Left ventricle myocardium inferior (tissue), 1 donor: ENCODE results near the gene SLC8A1. TPM values are rescaled to one million over a fixed set of nuclear protein-coding genes. Genes with fewer than 3 reads are reported as not detected.

Source experiments
- DNase-seq: peaks from one replicate; pipeline ENCODE4 v3.0.0-alpha.2; 2020
- H3K27ac ChIP-seq: fragments of 200-600 bp; replicated peaks from 2 replicates; pipeline ENCODE4 v1.8.0; 2021
- H3K27me3 ChIP-seq: fragments of 200-600 bp; 2 replicates; pipeline ENCODE4 v1.8.0; 2021; ENCODE audit warnings: low read depth
- H3K36me3 ChIP-seq: fragments of 200-600 bp; 2 replicates; pipeline ENCODE4 v1.8.0; 2021
- H3K4me1 ChIP-seq: fragments of 200-600 bp; 2 replicates; pipeline ENCODE4 v1.8.0; 2021
- H3K4me3 ChIP-seq: fragments of 200-600 bp; 2 replicates; pipeline ENCODE4 v1.8.0; 2021; ENCODE audit warnings: mild to moderate bottlenecking, moderate library complexity
- H3K9me3 ChIP-seq: fragments of 200-600 bp; replicated peaks from 2 replicates; pipeline ENCODE4 v1.8.0; 2021
- intact Hi-C: fragments of 100-400 bp; cut with micrococcal nuclease; formaldehyde crosslinking; loops from one replicate; pipeline ENCODE4 v1.11.0; 2022
- total RNA-seq: library from RNA; stranded (reverse); fragmentation: NEBNext Ultra II Directional; extraction: Animal tissue kit (Norgen Biotek cat#: 25700); gene quantifications from one replicate; pipeline ENCODE4 v1.2.1, GENCODE V29; 2021
- TF ChIP-seq, protein P1 (sequence below): fragments of 200-600 bp; IDR thresholded peaks from 2 replicates; pipeline ENCODE4 v1.8.0; 2021; ENCODE audit warnings: antibody characterized with exemption, mild to moderate bottlenecking, borderline replicate concordance
- donor health status: DM: no; HTN: yes; CAD: no; lungs with severe emphysema.

Gene SLC8A1
- total RNA-seq, 1 donor from 2014 or later, result 990 TPM

DNA sequence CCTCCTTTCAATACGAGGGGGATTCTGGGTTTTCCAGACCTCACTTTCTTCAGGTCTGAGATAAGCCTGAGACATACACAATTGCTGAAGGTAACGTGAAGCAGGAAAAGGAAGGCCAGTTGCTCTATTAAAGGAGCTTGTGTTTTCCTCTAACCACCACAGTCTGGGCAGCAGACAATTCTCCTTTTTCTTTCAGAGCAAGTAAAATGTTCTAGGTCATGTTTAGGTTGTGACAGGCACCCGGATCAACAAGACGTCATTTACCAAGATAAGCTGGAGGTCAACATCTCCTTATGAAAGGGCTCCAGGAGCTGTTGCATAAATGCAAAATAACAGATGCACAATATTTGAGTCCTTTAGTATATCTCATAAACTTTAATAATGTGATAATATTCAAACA is 148.1 kb downstream of the SLC8A1 start:
- Histone ChIP-seq H3K9me3 (no peaks in the 10 kb centered on the region), H3K36me3 (no peaks in the 10 kb centered on the region), H3K27ac (peak overlapping the region; percentile 35), H3K4me1 (peaks cover 64% of the 10 kb centered on the region), H3K4me3 (no peak overlapping the region), H3K27me3 (no peaks in the 10 kb centered on the region)
- no peak for DNase-seq
- intact Hi-C loops, result no loop called here
- TF ChIP-seq, protein P1, sequence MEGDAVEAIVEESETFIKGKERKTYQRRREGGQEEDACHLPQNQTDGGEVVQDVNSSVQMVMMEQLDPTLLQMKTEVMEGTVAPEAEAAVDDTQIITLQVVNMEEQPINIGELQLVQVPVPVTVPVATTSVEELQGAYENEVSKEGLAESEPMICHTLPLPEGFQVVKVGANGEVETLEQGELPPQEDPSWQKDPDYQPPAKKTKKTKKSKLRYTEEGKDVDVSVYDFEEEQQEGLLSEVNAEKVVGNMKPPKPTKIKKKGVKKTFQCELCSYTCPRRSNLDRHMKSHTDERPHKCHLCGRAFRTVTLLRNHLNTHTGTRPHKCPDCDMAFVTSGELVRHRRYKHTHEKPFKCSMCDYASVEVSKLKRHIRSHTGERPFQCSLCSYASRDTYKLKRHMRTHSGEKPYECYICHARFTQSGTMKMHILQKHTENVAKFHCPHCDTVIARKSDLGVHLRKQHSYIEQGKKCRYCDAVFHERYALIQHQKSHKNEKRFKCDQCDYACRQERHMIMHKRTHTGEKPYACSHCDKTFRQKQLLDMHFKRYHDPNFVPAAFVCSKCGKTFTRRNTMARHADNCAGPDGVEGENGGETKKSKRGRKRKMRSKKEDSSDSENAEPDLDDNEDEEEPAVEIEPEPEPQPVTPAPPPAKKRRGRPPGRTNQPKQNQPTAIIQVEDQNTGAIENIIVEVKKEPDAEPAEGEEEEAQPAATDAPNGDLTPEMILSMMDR, result no peak

DNA sequence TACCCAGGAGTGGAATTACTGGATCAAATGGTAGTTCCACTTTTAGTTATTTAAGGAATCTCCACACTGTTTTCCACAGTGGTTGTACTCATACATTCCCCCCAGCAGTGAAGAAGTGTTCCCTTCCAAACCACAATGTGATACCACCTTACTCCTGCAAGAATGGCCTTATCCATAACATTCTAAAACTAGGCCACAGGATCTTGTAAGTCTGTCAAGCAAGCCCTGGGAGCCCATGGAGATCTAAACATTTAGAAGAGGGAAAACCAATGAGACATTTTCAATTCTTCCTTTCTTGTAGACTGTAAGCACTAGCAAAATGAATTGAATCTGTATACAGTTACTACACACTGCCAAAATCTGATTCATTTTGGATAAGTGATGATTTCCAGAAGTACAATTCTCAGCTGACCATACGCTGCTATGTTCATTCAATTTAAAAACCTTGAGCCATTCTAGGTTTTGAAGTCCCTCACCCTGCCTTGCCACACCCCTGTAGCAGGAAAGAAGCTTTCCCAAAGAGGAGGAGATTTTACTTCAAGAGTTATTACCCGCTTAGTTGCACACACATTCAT is 149.1 kb downstream of the SLC8A1 start:
- TF ChIP-seq, protein P1, result no peak
- intact Hi-C loops, result no loop called here
- H3K27me3 ChIP-seq, result no peaks in the 10 kb centered on the region
- H3K27ac ChIP-seq, result no peak overlapping the region
- DNase-seq, result no peak
- H3K4me1 ChIP-seq, result peaks cover 56% of the 10 kb centered on the region
- H3K4me3 ChIP-seq, result no peak overlapping the region
- no peaks in the 10 kb centered on the region for H3K36me3 ChIP-seq
- no peaks in the 10 kb centered on the region for H3K9me3 ChIP-seq

DNA sequence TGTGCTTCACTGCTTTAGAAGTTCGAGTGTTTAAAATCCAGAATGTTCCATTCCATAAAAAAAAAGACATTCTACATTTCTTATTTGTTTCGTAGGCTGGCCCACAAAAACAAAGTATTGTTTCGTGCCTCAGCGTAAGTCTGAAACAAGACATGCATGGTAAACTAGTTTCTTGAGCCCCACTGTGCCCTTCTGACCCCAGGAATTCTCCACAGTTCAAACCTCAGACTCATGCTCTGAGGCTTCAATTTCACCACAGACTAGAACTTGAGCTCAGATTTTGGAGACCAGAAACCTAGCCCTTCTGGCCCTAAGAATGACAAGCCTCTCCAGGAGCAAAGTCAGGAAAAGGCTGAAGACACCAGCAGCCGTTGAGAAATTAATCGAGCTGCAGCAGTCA is 151.5 kb downstream of the SLC8A1 start:
- Histone ChIP-seq H3K4me3 (no peak overlapping the region), H3K9me3 (no peaks in the 10 kb centered on the region), H3K36me3 (no peaks in the 10 kb centered on the region), H3K27ac (peak overlapping the region; percentile 25), H3K4me1 (peaks cover 32% of the 10 kb centered on the region), H3K27me3 (no peaks in the 10 kb centered on the region)
- no peak for DNase-seq
- TF ChIP-seq, protein P1, result no peak
- intact Hi-C loops, result no loop called here

DNA sequence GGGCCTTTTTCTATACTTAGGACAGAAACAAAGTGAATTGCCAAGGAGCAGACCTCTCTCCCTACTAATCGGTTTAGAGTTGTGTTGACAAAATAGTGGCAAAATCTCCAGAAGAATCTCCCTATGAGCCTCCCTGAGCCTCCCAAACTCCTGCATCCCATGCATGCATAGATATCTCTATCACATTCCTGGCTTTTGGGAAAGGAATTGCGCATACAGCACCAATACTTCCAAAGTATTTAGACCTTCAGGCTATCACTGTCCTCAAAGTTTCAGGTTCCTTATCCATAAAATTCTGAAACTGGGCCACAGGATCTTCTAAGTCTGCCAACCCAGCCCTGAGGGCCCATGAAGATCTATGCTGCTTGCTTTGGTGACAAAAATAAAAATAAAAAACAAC is 152.1 kb downstream of the SLC8A1 start:
- H3K27me3 ChIP-seq, result no peaks in the 10 kb centered on the region
- no peak overlapping the region for H3K4me3 ChIP-seq
- DNase-seq, result no peak
- no peaks in the 10 kb centered on the region for H3K36me3 ChIP-seq
- H3K9me3 ChIP-seq, result no peaks in the 10 kb centered on the region
- TF ChIP-seq, protein P1, result no peak
- peaks cover 25% of the 10 kb centered on the region for H3K4me1 ChIP-seq
- no peak overlapping the region for H3K27ac ChIP-seq
- intact Hi-C loops, result no loop called here

DNA sequence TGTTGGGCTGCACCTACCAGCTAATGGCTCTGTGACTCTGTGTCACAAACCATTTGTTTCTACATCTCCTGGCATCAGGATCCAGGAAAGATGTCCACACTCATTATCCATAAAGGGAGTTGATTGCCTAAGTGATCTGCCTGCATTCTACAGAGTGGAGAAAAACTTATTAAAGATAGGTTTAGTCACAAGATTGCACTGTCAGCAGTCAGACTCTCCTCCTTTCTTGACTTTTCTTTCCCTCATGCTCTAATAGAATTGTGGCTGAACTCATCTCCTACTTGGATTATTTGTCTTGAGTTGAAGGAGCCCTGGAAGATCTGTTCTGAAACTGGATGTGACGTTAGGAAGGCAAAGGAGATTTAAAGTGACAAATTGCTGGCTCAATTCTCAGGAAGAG is 152.7 kb downstream of the SLC8A1 start:
- Histone ChIP-seq H3K36me3 (no peaks in the 10 kb centered on the region), H3K4me3 (no peak overlapping the region), H3K27ac (no peak overlapping the region), H3K9me3 (no peaks in the 10 kb centered on the region), H3K27me3 (no peaks in the 10 kb centered on the region), H3K4me1 (peaks cover 19% of the 10 kb centered on the region)
- no peak for DNase-seq
- intact Hi-C loops, result no loop called here
- TF ChIP-seq, protein P1, result no peak
